HG03439 (cell line): Measurements from ENCODE around the gene EGFL8.
"Not testable (repeated sequence)": the region's sequence is repeated elsewhere in the genome, so short reads cannot be mapped to it uniquely, and the experiment has no call there.

ENCODE experiments used
- ATAC-seq: cut with Tn5 transposase; IDR thresholded peaks from one replicate; pipeline ENCODE4 v1.9.1; 2021; ENCODE audit warnings: mild to moderate bottlenecking, moderate library complexity; ENCODE audit not compliant: unreplicated experiment

EGFL8 gene

DNA sequence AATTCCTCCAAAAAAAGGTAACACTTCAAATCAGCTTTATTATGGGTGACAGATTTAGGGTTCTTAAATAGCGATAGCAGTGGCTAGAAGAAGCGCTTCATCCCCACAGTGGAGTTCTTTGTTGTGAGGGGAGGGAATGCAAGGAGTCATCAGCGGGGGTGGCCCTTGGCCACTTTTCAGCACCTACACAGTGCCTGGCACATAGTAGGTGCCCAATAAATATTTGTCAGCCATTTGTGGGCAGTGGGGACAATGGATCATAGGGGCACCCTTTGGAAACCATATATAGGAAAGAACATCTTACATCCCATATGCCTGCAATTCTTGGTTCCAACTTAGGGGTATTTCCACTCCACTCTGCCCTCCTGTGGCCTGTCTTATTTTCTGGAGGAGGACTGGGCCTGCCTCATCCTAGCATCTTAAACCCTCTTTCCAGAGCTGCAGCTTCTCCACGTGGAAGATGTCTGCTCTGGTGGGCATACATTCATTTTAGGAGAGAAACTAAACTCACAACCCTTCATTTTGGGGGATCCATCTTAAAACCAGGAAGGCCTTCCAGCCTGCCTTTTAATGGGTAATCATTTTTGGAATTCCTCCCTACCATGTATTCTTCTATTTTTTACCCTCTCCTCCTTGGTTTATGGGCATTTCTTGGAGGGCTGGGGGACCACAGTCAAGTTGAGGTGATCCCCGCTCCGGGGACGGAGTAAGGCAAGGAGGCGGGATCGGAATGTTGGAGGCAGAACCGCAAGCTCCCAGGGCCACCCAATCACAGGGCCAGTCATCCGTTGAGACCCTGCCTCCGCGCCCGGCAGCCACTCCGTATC is 30.6 kb downstream of the EGFL8 start:
- ATAC-seq, result no peak

GRCh38 chr6:32195652-32195901 is 31.2 kb downstream of the EGFL8 start:
- ATAC-seq, result peak; percentile 78

- ATAC-seq, result peak; percentile 76
Observed at GRCh38 chr6:32195902-32196681, 31.7 kb downstream of the EGFL8 start.

DNA sequence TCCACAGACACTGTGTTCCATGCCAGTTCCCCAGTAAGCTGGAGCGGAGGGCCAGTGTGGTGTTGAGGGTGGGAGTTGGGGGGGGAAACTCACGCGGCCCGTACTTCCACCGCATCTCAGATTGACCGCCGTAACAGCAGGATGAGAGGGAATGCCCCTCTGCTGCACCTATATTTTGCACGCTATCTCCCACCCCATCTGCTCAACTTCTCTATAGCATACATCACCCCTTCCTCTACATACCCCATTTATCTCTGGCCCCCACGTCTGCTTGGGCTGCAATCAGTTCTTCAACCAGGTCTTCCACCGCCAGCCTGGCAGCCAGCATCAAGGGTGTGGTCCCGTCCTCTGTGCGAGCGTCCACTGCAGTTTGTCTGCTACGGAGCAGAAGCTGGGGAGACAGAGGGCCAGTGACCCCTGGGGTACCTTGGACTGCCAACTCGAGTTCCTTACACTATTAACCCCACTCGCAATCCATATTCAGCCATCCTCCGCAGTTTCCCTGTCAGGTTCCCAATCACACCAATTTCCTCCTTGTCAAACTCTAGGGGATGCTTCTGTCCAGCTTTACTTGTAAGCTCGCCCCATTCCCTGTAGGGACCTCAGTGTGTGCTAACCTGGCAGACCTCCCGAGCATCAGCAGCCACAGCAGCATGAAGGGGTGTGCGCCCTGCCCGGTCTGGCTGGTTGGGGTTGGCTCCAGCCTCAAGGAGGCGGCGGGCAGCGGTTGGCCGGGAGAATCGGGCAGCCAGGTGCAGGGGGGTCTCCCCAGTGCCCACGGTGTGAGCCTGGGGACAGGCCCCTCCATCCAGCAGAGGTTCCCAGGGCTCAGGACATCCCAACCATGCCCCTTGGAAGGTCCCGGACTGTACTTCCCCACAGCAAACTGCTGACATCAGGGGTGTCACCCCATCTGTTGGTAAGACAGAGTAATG is 32.6 kb downstream of the EGFL8 start:
- ATAC-seq, result no peak

- ATAC-seq, result no peak
Observed at GRCh38 chr6:32198345-32198696, 33.9 kb downstream of the EGFL8 start.

DNA sequence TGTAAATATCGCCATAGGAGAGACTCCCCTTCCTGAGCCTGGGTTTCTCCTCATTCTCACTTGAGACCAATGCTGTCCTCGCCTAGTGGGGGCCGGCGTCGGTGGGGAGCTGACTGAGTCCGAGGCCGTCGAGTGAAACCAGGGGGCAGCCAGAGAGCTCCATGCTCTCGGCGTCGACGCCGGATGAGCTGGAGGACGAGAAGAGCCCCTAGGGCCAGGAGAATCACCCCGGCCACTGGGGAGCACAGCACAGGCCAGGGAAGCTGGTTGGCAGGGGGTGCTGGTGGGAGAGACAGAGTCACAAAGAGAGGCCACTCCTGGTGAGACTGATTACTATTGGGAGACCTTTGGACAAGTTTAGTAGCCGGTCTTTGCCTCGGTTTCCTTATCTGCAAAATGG is 34.5 kb downstream of the EGFL8 start:
- no peak for ATAC-seq

DNA sequence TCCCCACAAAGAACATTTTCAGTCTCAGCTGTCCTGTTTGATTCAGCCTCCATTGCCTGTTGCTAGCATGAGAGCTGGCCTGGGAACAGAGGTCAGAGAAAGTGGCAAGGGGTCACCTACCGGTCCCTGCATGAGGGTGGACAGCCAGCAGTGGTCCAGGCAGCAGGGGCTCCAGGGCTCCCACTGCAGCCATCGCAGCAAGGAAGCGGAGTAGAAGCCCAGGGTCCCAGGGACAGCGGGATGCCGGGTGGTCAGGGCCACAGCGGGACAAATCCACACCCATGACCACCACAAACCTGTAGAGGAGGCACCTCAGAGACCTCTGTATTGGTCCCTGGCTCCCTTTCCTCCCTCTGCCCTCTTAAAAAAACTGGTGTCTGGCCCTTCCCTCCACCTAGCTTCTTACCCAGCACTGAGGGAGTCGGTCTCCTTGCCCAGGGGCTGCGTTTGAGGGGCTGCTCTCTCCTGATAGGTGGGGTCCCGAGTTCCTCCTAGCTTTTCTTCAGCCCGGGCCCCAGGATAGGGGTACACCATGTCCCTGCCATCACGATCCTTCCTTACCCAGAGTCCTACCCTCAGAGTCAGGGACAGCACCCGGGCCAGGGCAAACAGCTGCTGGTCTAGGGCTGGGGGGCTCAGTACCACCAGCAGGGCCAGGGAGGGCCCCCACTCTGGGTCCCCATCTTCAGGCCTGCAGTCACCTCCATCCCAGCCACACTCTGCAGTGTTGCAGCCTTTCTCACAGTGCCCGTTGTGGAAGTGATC is 36.5 kb downstream of the EGFL8 start:
- no peak for ATAC-seq

GRCh38 chr6:32202186-32202585 is 37.8 kb downstream of the EGFL8 start:
- no peak for ATAC-seq

DNA sequence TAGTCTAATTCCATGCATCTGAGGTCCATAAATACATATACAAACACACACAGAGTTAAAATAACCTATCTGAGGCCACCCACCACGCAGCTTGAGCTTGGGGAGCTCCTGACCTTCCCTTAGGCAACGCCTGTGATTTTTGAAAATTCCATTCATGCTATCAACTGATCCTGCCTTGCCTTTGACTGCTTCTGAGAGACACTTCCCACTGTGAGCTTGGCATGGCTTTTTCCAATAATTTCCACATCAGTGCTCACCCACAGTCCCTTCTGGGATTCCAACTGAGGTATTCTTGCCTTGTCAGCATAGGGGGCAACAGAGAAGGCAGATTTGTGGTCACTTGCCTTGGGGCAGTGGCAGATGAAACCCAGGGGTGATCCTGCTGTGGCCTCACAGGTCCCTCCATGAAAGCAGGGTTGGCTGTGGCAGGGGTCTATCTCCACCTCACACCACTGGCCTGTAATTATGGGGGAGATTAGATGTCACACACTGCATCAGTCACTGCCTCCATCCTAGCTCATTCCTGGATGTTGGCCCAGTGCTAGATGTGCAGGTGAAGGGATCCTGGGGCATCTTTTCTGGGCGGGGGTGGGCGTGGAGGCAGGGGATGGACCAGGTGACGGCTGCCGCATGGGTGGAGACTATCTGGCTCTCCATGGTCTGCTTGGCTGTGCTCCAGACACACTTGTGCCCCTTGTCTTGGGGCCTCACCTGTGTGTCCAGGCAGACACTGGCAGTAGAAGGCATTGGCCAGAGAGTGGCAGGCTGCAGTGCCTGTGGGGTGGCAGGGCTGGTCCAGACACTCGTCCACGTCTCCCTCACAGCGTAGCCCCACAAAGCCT is 39.3 kb downstream of the EGFL8 start:
- no peak for ATAC-seq

GRCh38 chr6:32204268-32204715 is 39.9 kb downstream of the EGFL8 start:
- ATAC-seq, result no peak

GRCh38 chr6:32208996-32209395 is 44.6 kb downstream of the EGFL8 start:
- ATAC-seq, result no peak

DNA sequence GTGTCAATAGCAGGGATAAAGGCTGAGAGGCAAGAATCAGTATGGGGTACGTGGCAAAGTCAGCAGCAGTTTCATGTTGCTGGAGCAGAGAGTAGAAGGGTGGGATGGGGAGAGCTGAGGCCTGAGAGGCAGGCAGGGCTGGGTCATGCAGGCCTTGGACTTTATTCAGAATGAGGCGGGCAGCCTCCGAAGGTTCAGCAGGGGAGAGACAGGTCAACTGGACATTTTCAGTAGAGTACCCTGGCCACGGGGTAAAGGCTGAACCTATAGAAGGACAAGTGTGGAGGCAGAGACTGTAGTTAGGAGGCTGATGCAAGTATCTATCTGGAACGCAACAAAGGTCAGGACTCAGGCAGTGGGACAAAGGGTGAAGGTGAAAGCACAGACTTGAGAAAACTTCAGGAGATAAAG is 45.8 kb downstream of the EGFL8 start:
- ATAC-seq, result no peak

DNA sequence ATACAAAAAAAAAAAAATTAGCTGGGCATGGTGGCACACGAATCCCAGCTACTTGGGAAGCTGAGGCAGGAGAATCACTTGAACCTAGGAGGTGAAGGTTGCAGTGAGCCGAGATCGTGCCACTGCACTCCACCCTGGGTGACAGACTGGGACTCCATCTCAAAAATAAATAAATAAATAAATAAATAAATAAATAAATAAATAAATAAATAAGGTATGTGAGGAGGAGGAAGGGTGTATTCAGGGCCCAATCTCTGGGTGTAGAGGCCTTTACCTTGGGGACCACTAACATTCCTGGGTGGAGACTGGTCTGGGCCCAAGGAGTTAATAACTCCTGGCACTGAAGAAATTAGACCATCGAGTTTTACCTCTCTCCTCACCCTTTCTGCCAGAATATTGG is 47.0 kb downstream of the EGFL8 start:
- ATAC-seq, result not testable (repeated sequence)

GRCh38 chr6:32212076-32212760 is 47.8 kb downstream of the EGFL8 start:
- no peak for ATAC-seq

DNA sequence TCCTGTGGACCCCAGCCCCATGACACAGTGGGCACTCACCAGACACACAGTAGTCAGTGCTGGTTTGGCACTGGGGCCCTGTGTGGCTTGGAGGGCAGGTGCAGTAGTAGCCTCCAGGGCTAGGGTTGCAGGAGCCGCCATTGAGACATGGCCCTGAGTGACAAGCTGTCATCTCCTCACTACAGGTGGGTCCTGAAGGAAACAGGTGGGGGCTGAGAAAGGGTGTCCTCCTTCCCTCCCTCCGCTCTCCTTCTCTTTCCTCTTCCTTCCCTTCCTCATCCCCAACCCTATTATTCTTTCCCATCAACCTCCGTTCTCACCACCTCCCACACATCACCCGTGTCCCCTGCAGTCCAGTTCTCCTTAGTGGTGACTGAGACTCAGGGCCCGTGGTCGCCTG is 49.3 kb downstream of the EGFL8 start:
- no peak for ATAC-seq

- no peak for ATAC-seq
Observed at GRCh38 chr6:32214126-32214525, 49.7 kb downstream of the EGFL8 start.

DNA sequence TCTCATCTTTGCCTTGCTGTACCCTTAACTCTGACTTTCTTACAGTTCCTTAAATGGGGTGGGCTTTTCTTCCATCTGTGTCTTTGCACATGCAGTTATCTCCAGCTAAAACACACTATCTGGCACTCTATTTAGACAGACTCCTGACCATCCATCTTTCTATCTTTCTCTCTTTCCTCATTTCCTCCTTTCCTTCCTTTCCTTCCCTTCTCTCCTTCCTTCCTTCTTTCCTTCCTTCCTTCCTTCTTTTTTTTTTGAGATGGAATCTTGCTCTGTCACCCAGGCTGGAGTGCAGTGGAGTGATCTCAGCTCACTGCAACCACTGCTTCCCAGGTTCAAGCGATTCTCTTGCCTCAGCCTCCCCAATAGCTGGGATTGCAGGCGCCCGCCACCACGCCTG is 51.2 kb downstream of the EGFL8 start:
- no peak for ATAC-seq

DNA sequence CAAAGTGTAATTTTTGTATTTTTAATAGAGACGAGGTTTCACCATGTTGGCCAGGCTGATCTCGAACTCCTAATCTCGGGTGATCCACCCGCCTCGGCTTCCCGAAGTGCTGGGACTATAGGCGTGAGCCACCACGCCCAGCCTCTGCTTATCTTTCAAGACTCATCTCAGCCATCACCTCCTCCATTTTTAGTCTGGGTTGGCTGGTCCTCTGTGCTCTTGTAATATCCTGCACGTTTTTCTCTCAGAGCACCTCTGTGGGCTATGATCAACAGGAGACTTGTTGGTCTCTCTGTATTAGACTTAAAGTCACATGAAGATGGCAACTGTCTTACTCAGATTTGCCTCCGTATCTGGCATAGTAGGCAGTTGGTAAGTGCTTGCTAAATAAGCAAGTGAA is 51.9 kb downstream of the EGFL8 start:
- no peak for ATAC-seq

- ATAC-seq, result no peak
Observed at GRCh38 chr6:32216998-32217397, 52.6 kb downstream of the EGFL8 start.
